K562 (cell line): ENCODE results near the gene SPRING1. TPM values are rescaled to one million over a fixed set of nuclear protein-coding genes. Genes with fewer than 3 reads are reported as not detected.

ENCODE experiments used
- ATF2 ChIP-seq: sonication (generic); formaldehyde crosslinking; IDR thresholded peaks from 2 replicates; pipeline ENCODE4 v1.8.1; 2022; ENCODE audit warnings: missing genetic modification reagents
- CTBP1 ChIP-seq: fragments of 450-650 bp; IDR thresholded peaks from 2 replicates; pipeline ENCODE4 v1.6.1; 2016; ENCODE audit warnings: borderline replicate concordance
- E2F8 ChIP-seq: fragments of 450-650 bp; IDR thresholded peaks from 2 replicates; pipeline ENCODE4 v1.7.1; 2018; ENCODE audit warnings: mild to moderate bottlenecking, low read depth; ENCODE audit not compliant: partially characterized antibody
- HDAC1 ChIP-seq, 2 experiments: fragments of 450-650 bp; IDR thresholded peaks; 2 replicates each; pipeline ENCODE4 v1.6.1; 2016 to 2017; ENCODE audit warnings: inconsistent platforms in 1 of 2, mild to moderate bottlenecking in 1 of 2, moderate library complexity in 1 of 2
- ILF3 ChIP-seq: fragments of 450-650 bp; IDR thresholded peaks from 2 replicates; pipeline ENCODE4 v1.6.1; 2018; ENCODE audit warnings: antibody characterized with exemption, mild to moderate bottlenecking, moderate library complexity, borderline replicate concordance
- NCOA2 ChIP-seq, 2 experiments: fragments of 450-650 bp; IDR thresholded peaks; 2 replicates each; pipeline ENCODE4 v1.6.1; 2018; ENCODE audit warnings: mild to moderate bottlenecking in 2 of 2, moderate library complexity in 1 of 2; ENCODE audit not compliant: partially characterized antibody in 2 of 2
- RBM14 ChIP-seq: fragments of 200-400 bp; formaldehyde crosslinking; IDR thresholded peaks from 2 replicates; pipeline ENCODE4 v1.6.1; 2018; ENCODE audit warnings: low read depth, mild to moderate bottlenecking, low read length, moderate library complexity, borderline replicate concordance; ENCODE audit not compliant: insufficient read depth
- SRSF7 ChIP-seq: fragments of 200-400 bp; formaldehyde crosslinking; optimal IDR thresholded peaks from 2 replicates; pipeline ENCODE3; 2017; ENCODE audit warnings: mild to moderate bottlenecking, low read depth, low read length
- STAT6 ChIP-seq: sonication (generic); formaldehyde crosslinking; IDR thresholded peaks from 2 replicates; pipeline ENCODE4 v1.8.1; 2023; ENCODE audit warnings: mild to moderate bottlenecking, missing genetic modification reagents
- ZNF518B ChIP-seq: fragments of 250-450 bp; sonication (Bioruptor Pico); IDR thresholded peaks from 2 replicates; pipeline ENCODE4 v1.5.0; 2021; ENCODE audit warnings: mild to moderate bottlenecking, moderate library complexity
- ZNF639 ChIP-seq, 2 experiments: fragments of 200-800 bp in 1 of 2; sonication (Bioruptor generic) in 1 of 2; sonication (generic) in 1 of 2; formaldehyde crosslinking in 1 of 2; IDR thresholded peaks in 1 of 2; conservative IDR thresholded peaks in 1 of 2; 2 replicates each; pipeline versions ENCODE4 v1.5.0 to v1.6.1; 2016 to 2020; ENCODE audit warnings: missing compliant biosample characterization in 1 of 2, missing genetic modification characterization in 1 of 2, missing genetic modification reagents in 1 of 2
- ZNF717 ChIP-seq: fragments of 250-450 bp; sonication (Bioruptor Pico); IDR thresholded peaks from 2 replicates; pipeline ENCODE4 v1.5.0; 2021
- polyA plus RNA-seq, 8 experiments: library from polyadenylated mRNA; depleted of rRNA in 4 of 8; stranded (reverse) in 5 of 8; unstranded in 3 of 8; fragments of >200 nt; fragmentation: Nextera tagmentation in 2 of 8; fragmentation: Illumina TruSeq in 1 of 8; extraction: Ambion mirVana in 2 of 8; extraction: Trizol in 1 of 8; gene quantifications; 2 replicates each; pipeline versions ENCODE4 v1.2.1 to v1.2.3, GENCODE V29; 2011 to 2014; ENCODE audit warnings: inconsistent platforms in 1 of 8, missing spikeins in 1 of 8
- total RNA-seq, 7 experiments: library from RNA; depleted of rRNA in 6 of 7; stranded (reverse); fragments of >200 nt in 6 of 7; fragmentation: Illumina TruSeq in 2 of 7; extraction: Trizol in 2 of 7; gene quantifications; 2 replicates each; pipeline versions ENCODE4 v1.2.1 to v1.2.3, GENCODE V29; 2011 to 2021; ENCODE audit warnings: low replicate concordance in 1 of 7

The SPRING1 gene
- total and polyA plus RNA-seq, 9 of the 15 experiments (the other 6 are each of a cell fraction or from before 2014, with no cell fraction given) = 1.1 to 20.0 (median 8.0) TPM

GRCh38 chr12:116737774-116738657 is at the start of gene SPRING1, which contains the start of gene RNFT2 (continued):
- TF ChIP-seq NCOA2 (IDR thresholded peaks at IDR 0.05; ENCODE audit: partially characterized antibody in 2 of 2) = peak in 1 of 2 experiments; percentile 93
- TF ChIP-seq SRSF7 = no peak
- no peak for TF ChIP-seq ILF3
- no peak for TF ChIP-seq ZNF518B (CRISPR knock-in tag)
- no peak for TF ChIP-seq ZNF717 (CRISPR knock-in tag)
- no peak for TF ChIP-seq RBM14
- peak in 1 of 2 experiments; percentile 60; a peak in 1 of 4 replicates for TF ChIP-seq ZNF639 (CRISPR knock-in tag; conservative IDR thresholded peaks at IDR 0.05 in 1 of 2, IDR thresholded peaks at IDR 0.05 in 1 of 2)
- TF ChIP-seq HDAC1 (IDR thresholded peaks at IDR 0.05) = peak in 1 of 2 experiments; percentile 71; a peak in 2 of 4 replicates
- no peak for TF ChIP-seq ATF2 (CRISPR knock-in tag)
- peak; percentile 47; the same call in 1 of the 2 replicates for TF ChIP-seq STAT6 (CRISPR knock-in tag)
- TF ChIP-seq E2F8 = no peak
- peak; percentile 95 for TF ChIP-seq CTBP1
